Measurements from ENCODE around the gene IRX5.
A peak's percentile ranks its signal among the peaks of the same experiment; 100 is the strongest.

- TF ChIP-seq CTCF (IDR thresholded peaks at IDR 0.05; ENCODE audit: poor library complexity, severe bottlenecking) = peak; percentile 18
- TF ChIP-seq SMC3 (conservative IDR thresholded peaks at IDR 0.05; ENCODE audit: poor library complexity) = peak; percentile 35
- TF ChIP-seq MXI1 (conservative IDR thresholded peaks at IDR 0.05; ENCODE audit: poor library complexity, severe bottlenecking) = no peak
- TF ChIP-seq TAF1 (IDR thresholded peaks at IDR 0.05; ENCODE audit: low read depth) = no peak
- peak; percentile 6 for TF ChIP-seq POLR2AphosphoS5 (IDR thresholded peaks at IDR 0.05)
- peak; percentile 99 for TF ChIP-seq EZH2 (IDR thresholded peaks at IDR 0.05; ENCODE audit: borderline replicate concordance, insufficient read depth, low read length, poor library complexity, severe bottlenecking)
Measured at GRCh38 chr16:54931120-54932014, 702 bp downstream of the IRX5 start.

Measured in neural cell (in vitro differentiated cells).